Uterus (tissue), 2 donors: ENCODE measurements around the gene DGKH.

Experiments
- CTCF ChIP-seq, 4 experiments: fragments of 200-600 bp in 2 of 4; fragments of 450-650 bp in 2 of 4; sonication (generic) in 2 of 4; IDR thresholded peaks; one replicate each; pipeline ENCODE4 v1.5.1; 2016 to 2019; ENCODE audit warnings: antibody characterized with exemption in 4 of 4, mild to moderate bottlenecking in 2 of 4, moderate library complexity in 1 of 4
- POLR2A ChIP-seq, 2 donors: fragments of 450-650 bp; IDR thresholded peaks; one replicate each; pipeline ENCODE4 v1.6.1; 2016; ENCODE audit warnings: antibody characterized with exemption in 2 of 2, mild to moderate bottlenecking in 1 of 2, moderate library complexity in 1 of 2

- TF ChIP-seq CTCF (IDR thresholded peaks at IDR 0.05) (no peak), POLR2A (IDR thresholded peaks at IDR 0.05) (no peak)
These were observed 23.4 kb downstream of the DGKH start for GRCh38 chr13:42071672-42072419.
